Left lung (tissue), 10 donors: ENCODE data around the gene AFMID. TPM values are rescaled to one million over a fixed set of nuclear protein-coding genes. Genes with fewer than 3 reads are reported as not detected.
"Not testable (repeated sequence)": the region's sequence is repeated elsewhere in the genome, so short reads cannot be mapped to it uniquely, and the experiment has no call there.

ENCODE experiments used
- ATAC-seq: fragments of 200-7000 bp; cut with Tn5 transposase; one replicate; pipeline ENCODE4 v1.9.1; 2020; ENCODE audit warnings: moderate library complexity
- DNase-seq, 4 donors: peaks; one replicate each; pipeline ENCODE4 v3.0.0-alpha.2; 2013 to 2020
- H3K27ac ChIP-seq, 2 donors: fragments of 200-600 bp; sonication (generic) in 1 of 2; one replicate each; pipeline versions ENCODE4 v1.5.0 to v1.8.0; 2020 to 2021
- H3K27me3 ChIP-seq, 2 donors: fragments of 200-600 bp; sonication (generic) in 1 of 2; one replicate each; pipeline versions ENCODE4 v1.5.0 to v1.8.0; 2020 to 2021
- H3K36me3 ChIP-seq, 2 donors: fragments of 200-600 bp; sonication (generic) in 1 of 2; one replicate each; pipeline versions ENCODE4 v1.5.0 to v1.8.0; 2020 to 2021
- H3K4me1 ChIP-seq, 2 donors: fragments of 200-600 bp; one replicate each; pipeline ENCODE4 v1.8.0; 2021
- H3K4me3 ChIP-seq, 2 donors: fragments of 200-600 bp; sonication (generic) in 1 of 2; one replicate each; pipeline versions ENCODE4 v1.5.0 to v1.8.0; 2020 to 2021; ENCODE audit warnings: mild to moderate bottlenecking in 1 of 2
- H3K9me3 ChIP-seq, 2 donors: fragments of 200-600 bp; sonication (generic) in 1 of 2; one replicate each; pipeline versions ENCODE4 v1.5.0 to v1.8.0; 2020 to 2021
- CTCF ChIP-seq, 2 donors: fragments of 200-600 bp; sonication (generic) in 1 of 2; IDR thresholded peaks; one replicate each; pipeline versions ENCODE4 v1.5.0 to v1.8.0; 2021; ENCODE audit warnings: antibody characterized with exemption in 2 of 2
- intact Hi-C, 2 donors: fragments of 100-400 bp; cut with DNase I; formaldehyde crosslinking; loops; one replicate each; pipeline versions ENCODE4 v1.11.2 to v1.14.2; 2022
- polyA plus RNA-seq, 6 donors: library from polyadenylated mRNA; unstranded; fragments of 120-200 nt; gene quantifications; one replicate each; pipeline ENCODE4 v1.2.1, GENCODE V29; 2013; ENCODE audit not compliant: insufficient read length in 6 of 6
- total RNA-seq, 2 donors: library from RNA; stranded (reverse); fragmentation: NEBNext Ultra II Directional; extraction: Animal tissue kit (Norgen Biotek cat#: 25700); gene quantifications; one replicate each; pipeline ENCODE4 v1.2.1, GENCODE V29; 2021
- donor health status: DM: no; HTN: yes; CAD: no.
- donor health status: DM: no; HTN: no; CAD: no.

AFMID gene
- total and polyA plus RNA-seq, 8 donors: 31.3 to 58.9 (median 50.9) TPM

DNA sequence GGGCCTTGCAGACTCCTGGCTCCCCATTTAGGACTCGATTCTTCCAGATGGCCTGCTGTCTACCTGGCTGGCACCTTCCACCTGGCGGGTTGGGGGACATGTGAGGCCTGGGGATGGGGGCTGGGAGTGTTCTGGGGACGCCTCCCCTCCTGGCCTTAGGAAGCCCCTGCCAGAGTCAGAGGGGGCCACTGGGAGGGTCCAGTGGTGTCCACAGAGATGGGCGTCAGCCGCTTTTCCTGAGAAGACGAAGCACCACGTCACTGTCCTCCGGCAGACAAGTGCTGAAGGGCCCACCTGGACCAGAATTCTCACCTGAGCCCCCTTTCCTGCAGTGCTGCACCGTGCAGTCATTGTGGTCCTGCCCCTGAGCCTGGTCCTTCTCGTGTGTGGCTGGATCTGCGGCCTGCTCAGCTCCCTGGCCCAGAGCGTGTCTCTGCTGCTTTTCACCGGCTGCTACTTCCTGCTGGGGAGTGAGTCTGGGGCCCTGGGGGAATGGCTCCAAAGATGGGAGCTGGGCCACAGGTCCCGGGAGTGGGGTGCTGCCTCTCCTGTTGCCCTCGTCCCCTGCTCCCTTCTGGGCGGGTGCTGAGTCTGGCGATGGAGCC lies 47.2 kb downstream of the AFMID start:
- no peak for DNase-seq
- intact Hi-C loops: no loop called here
- no peak overlapping the region for H3K27ac ChIP-seq
- no peak overlapping the region for H3K4me3 ChIP-seq
- H3K4me1 ChIP-seq: peaks cover 0 to 9% of the 10 kb centered on the region in 2 donors
- H3K36me3 ChIP-seq: no peaks in the 10 kb centered on the region
- ATAC-seq: no peak
- H3K9me3 ChIP-seq: no peaks in the 10 kb centered on the region
- H3K27me3 ChIP-seq: peaks cover 26 to 47% of the 10 kb centered on the region in 2 donors
- TF ChIP-seq CTCF (IDR thresholded peaks at IDR 0.05): no peak

DNA sequence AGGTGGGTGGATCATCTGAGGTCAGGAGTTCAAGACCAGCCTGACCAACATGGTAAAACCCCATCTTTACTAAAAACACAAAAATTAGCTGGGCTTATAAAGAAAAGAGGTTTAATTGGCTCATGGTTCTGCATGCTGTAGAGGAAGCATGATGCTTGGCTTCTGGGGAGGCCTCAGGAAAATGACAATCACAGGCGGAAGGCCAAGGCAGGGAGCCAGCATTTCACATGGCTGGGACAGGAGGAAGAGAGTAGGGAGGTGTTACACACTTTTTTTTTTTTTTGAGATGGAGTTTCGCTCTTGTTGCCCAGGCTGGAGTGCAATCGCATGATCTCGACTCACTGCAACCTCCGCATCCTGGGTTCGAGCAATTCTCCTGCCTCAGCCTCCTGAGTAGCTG lies 47.9 kb downstream of the AFMID start:
- ATAC-seq, H3K9me3 ChIP-seq, H3K27ac ChIP-seq, H3K4me3 ChIP-seq, H3K36me3 ChIP-seq, DNase-seq, intact Hi-C loops, H3K4me1 ChIP-seq: not testable (repeated sequence)
- H3K27me3 ChIP-seq: peaks cover 26 to 40% of the 10 kb centered on the region in 2 donors

DNA sequence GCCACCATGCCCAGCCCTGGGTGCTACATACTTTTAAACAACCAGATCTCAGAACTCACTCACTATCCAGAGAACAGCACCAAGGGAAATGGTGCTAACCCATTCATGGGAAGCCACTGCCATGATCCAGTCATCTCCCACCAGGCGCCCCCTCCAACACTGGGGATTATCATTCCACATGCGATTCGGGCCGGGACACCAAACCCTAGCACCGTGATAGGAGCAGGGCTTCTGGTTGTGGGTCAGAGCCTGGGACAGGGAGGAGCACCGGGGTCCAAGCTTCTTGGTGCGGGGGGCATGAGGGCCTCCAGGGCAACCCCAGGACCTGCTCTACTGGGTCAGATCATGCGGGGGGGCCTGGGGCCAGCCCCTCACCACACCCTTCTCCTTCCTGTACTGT lies 48.7 kb downstream of the AFMID start:
- DNase-seq: no peak
- Histone ChIP-seq H3K27ac (no peak overlapping the region), H3K4me3 (no peak overlapping the region), H3K9me3 (no peaks in the 10 kb centered on the region), H3K36me3 (no peaks in the 10 kb centered on the region), H3K4me1 (peaks cover 0 to 9% of the 10 kb centered on the region in 2 donors), H3K27me3 (peaks cover 23 to 32% of the 10 kb centered on the region in 2 donors)
- TF ChIP-seq CTCF (IDR thresholded peaks at IDR 0.05): no peak
- ATAC-seq: no peak
- intact Hi-C loops: no loop called here

- TF ChIP-seq CTCF (IDR thresholded peaks at IDR 0.05): no peak
- peak in 1 of 4 donors; percentile 58 for DNase-seq
- ATAC-seq: no peak
- intact Hi-C loops: no loop called here
- H3K27ac ChIP-seq: no peak overlapping the region
- H3K4me3 ChIP-seq: no peak overlapping the region
- peaks cover 0 to 6% of the 10 kb centered on the region in 2 donors for H3K4me1 ChIP-seq
- H3K27me3 ChIP-seq: peaks cover 17 to 25% of the 10 kb centered on the region in 2 donors
- no peaks in the 10 kb centered on the region for H3K36me3 ChIP-seq
- no peaks in the 10 kb centered on the region for H3K9me3 ChIP-seq
Measured at GRCh38 chr17:78236362-78237127, 49.4 kb downstream of the AFMID start.

- DNase-seq: peak in 1 of 4 donors; percentile 51
- ATAC-seq: no peak
- H3K4me1 ChIP-seq: no peaks in the 10 kb centered on the region
Measured at GRCh38 chr17:78237401-78238012, 50.3 kb downstream of the AFMID start.

More at GRCh38 chr17:78237401-78238012, 50.3 kb downstream of the AFMID start:
- H3K36me3 ChIP-seq: no peaks in the 10 kb centered on the region
- peaks cover 8 to 16% of the 10 kb centered on the region in 2 donors for H3K27me3 ChIP-seq
- no peaks in the 10 kb centered on the region for H3K9me3 ChIP-seq
- no peak overlapping the region for H3K27ac ChIP-seq
- intact Hi-C loops: no loop called here
- no peak for TF ChIP-seq CTCF (IDR thresholded peaks at IDR 0.05)
- H3K4me3 ChIP-seq: no peak overlapping the region
